ENCODE data around the gene AFAP1L2. TPM values are rescaled to one million over a fixed set of nuclear protein-coding genes. Genes with fewer than 3 reads are reported as not detected.

Gene AFAP1L2
- polyA plus RNA-seq, 3 donors = 0.01 to 0.43 TPM; not detected in 1

DNA sequence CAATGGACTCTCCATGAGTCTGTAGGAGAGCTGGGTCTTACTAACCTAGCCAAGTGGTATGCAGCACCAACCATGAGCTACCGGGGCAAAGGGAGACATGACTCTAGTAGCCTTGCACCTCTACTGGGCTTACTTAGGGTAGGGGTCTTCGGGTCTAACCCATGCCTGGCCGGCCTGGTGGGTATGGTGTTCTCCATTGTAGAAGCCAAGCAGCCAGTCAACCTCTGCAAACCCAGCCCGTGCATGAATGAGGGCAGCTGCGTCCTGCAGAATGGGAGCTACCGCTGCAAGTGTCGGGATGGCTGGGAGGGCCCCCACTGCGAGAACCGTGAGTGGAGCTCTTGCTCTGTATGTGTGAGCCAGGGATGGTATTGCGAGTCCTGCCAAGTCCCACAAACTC, 114.3 kb downstream of the AFAP1L2 start:
- TF ChIP-seq, protein P1, sequence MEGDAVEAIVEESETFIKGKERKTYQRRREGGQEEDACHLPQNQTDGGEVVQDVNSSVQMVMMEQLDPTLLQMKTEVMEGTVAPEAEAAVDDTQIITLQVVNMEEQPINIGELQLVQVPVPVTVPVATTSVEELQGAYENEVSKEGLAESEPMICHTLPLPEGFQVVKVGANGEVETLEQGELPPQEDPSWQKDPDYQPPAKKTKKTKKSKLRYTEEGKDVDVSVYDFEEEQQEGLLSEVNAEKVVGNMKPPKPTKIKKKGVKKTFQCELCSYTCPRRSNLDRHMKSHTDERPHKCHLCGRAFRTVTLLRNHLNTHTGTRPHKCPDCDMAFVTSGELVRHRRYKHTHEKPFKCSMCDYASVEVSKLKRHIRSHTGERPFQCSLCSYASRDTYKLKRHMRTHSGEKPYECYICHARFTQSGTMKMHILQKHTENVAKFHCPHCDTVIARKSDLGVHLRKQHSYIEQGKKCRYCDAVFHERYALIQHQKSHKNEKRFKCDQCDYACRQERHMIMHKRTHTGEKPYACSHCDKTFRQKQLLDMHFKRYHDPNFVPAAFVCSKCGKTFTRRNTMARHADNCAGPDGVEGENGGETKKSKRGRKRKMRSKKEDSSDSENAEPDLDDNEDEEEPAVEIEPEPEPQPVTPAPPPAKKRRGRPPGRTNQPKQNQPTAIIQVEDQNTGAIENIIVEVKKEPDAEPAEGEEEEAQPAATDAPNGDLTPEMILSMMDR (IDR thresholded peaks at IDR 0.05) = no peak
- no peak overlapping the region for H3K27ac Mint-ChIP-seq
- WGBS (ENCODE audit: insufficient coverage) = 97% methylated on average over 10 of the region's 10 CpGs

DNA sequence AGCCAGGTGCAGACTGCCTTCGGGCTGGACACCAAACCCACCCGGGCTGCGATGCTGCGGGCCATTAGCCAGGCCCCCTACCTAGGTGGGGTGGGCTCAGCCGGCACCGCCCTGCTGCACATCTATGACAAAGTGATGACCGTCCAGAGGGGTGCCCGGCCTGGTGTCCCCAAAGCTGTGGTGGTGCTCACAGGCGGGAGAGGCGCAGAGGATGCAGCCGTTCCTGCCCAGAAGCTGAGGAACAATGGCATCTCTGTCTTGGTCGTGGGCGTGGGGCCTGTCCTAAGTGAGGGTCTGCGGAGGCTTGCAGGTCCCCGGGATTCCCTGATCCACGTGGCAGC, 115.2 kb downstream of the AFAP1L2 start:
- no peak overlapping the region for H3K9ac ChIP-seq (ENCODE audit: insufficient read depth, low read length, poor library complexity, severe bottlenecking)
- intact Hi-C loops (cut with micrococcal nuclease) = no loop called here
- no peaks in the 10 kb centered on the region for H4K20me1 ChIP-seq (ENCODE audit: insufficient read depth, low read length)
- H3K27ac ChIP-seq (ENCODE audit: low read depth in 1 of 2, low read length in 2 of 2) = no peak overlapping the region
- Mint-ChIP-seq H3K9me3 (peaks cover 0 to 4% (median 0%) of the 10 kb centered on the region in 7 donors), H3K4me1 (no peaks in the 10 kb centered on the region), H3K36me3 (no peaks in the 10 kb centered on the region), H3K27ac (no peak overlapping the region), H3K27me3 (ENCODE audit: low read depth in 3 of 3) (peaks cover 0 to 2% (median 1%) of the 10 kb centered on the region in 3 donors), H3K4me3 (no peak overlapping the region)
- no peak overlapping the region for H3K4me2 ChIP-seq (replicated peaks; ENCODE audit: extremely low read depth, low read length, poor library complexity, severe bottlenecking)
- 99% methylated on average over 15 of the region's 16 CpGs for WGBS (ENCODE audit: insufficient coverage)
- no peaks in the 10 kb centered on the region for H3K27me3 ChIP-seq (ENCODE audit: control insufficient read depth in 2 of 2, insufficient read depth in 2 of 2, low read length in 2 of 2)
- no peak overlapping the region for H2AFZ ChIP-seq (ENCODE audit: insufficient read depth, low read depth, low read length, poor library complexity, severe bottlenecking)
- H3K36me3 ChIP-seq (replicated peaks in 1 of 2; ENCODE audit: control insufficient read depth in 1 of 2, insufficient read depth in 2 of 2, low read length in 2 of 2) = no peaks in the 10 kb centered on the region
- no peaks in the 10 kb centered on the region for H3K79me2 ChIP-seq (ENCODE audit: insufficient read depth, low read length)
- no peak for DNase-seq
- H3K4me1 ChIP-seq (ENCODE audit: control insufficient read depth in 1 of 2, insufficient read depth in 2 of 2, low read length in 2 of 2) = no peaks in the 10 kb centered on the region
- no peaks in the 10 kb centered on the region for H3K9me3 ChIP-seq (replicated peaks in 1 of 2; ENCODE audit: control insufficient read depth in 1 of 2, insufficient read depth in 1 of 2, low read length in 2 of 2)
- H3K4me3 ChIP-seq (replicated peaks in 1 of 3; ENCODE audit: low read depth in 2 of 3, low read length in 3 of 3) = no peak overlapping the region
- TF ChIP-seq, protein P1 (IDR thresholded peaks at IDR 0.05) = no peak

More for the DNA sequence above, 114.3 kb downstream of the AFAP1L2 start:
- Mint-ChIP-seq H3K9me3 (peaks cover 0 to 8% (median 7%) of the 10 kb centered on the region in 7 donors), H3K4me3 (no peak overlapping the region), H3K4me1 (no peaks in the 10 kb centered on the region), H3K27me3 (ENCODE audit: low read depth in 3 of 3) (peaks cover 0 to 2% (median 1%) of the 10 kb centered on the region in 3 donors), H3K36me3 (no peaks in the 10 kb centered on the region)
- H3K79me2 ChIP-seq (ENCODE audit: insufficient read depth, low read length) = no peaks in the 10 kb centered on the region
- no peak for DNase-seq
- peaks cover 0 to 8% of the 10 kb centered on the region in 2 donors for H3K9me3 ChIP-seq (replicated peaks in 1 of 2; ENCODE audit: control insufficient read depth in 1 of 2, insufficient read depth in 1 of 2, low read length in 2 of 2)
- H3K36me3 ChIP-seq (replicated peaks in 1 of 2; ENCODE audit: control insufficient read depth in 1 of 2, insufficient read depth in 2 of 2, low read length in 2 of 2) = no peaks in the 10 kb centered on the region
- no peaks in the 10 kb centered on the region for H3K27me3 ChIP-seq (ENCODE audit: control insufficient read depth in 2 of 2, insufficient read depth in 2 of 2, low read length in 2 of 2)
- intact Hi-C loops (cut with micrococcal nuclease) = no loop called here
- no peak overlapping the region for H3K4me3 ChIP-seq (replicated peaks in 1 of 3; ENCODE audit: low read depth in 2 of 3, low read length in 3 of 3)
- H3K4me2 ChIP-seq (replicated peaks; ENCODE audit: extremely low read depth, low read length, poor library complexity, severe bottlenecking) = no peak overlapping the region
- H3K27ac ChIP-seq (ENCODE audit: low read depth in 1 of 2, low read length in 2 of 2) = no peak overlapping the region
- no peaks in the 10 kb centered on the region for H4K20me1 ChIP-seq (ENCODE audit: insufficient read depth, low read length)
- no peak overlapping the region for H2AFZ ChIP-seq (ENCODE audit: insufficient read depth, low read depth, low read length, poor library complexity, severe bottlenecking)
- no peaks in the 10 kb centered on the region for H3K4me1 ChIP-seq (ENCODE audit: control insufficient read depth in 1 of 2, insufficient read depth in 2 of 2, low read length in 2 of 2)
- H3K9ac ChIP-seq (ENCODE audit: insufficient read depth, low read length, poor library complexity, severe bottlenecking) = no peak overlapping the region
